OCI-LY1 (cell line): ENCODE data around the gene RASSF8.

Experiments used
- H2AFZ ChIP-seq: fragments of 200-600 bp; sonication (generic), shearing (Covaris generic); 2 replicates; pipeline ENCODE4 v1.6.0; 2014; ENCODE audit warnings: antibody characterized with exemption, mild to moderate bottlenecking, low read length
- H3F3A ChIP-seq: fragments of 200-600 bp; sonication (generic), shearing (Covaris generic); 2 replicates; pipeline ENCODE4 v1.6.0; 2014; ENCODE audit warnings: mild to moderate bottlenecking, antibody characterized with exemption, low read length, moderate library complexity; ENCODE audit not compliant: insufficient read depth
- H3K27ac ChIP-seq: fragments of 200-600 bp; sonication (generic); 2 replicates; pipeline ENCODE4 v1.5.1; 2014; ENCODE audit warnings: low read length, mixed run types, mild to moderate bottlenecking, low read depth; ENCODE audit not compliant: poor library complexity, severe bottlenecking
- H3K27me3 ChIP-seq: fragments of 200-600 bp; sonication (generic); 2 replicates; pipeline ENCODE4 v1.6.0; 2014; ENCODE audit warnings: antibody characterized with exemption, mild to moderate bottlenecking, low read length, moderate library complexity; ENCODE audit not compliant: insufficient read depth
- H3K36me3 ChIP-seq: fragments of 200-600 bp; sonication (generic); 2 replicates; pipeline ENCODE4 v1.6.1; 2014; ENCODE audit warnings: mild to moderate bottlenecking, antibody characterized with exemption, low read length, moderate library complexity, mixed read lengths; ENCODE audit not compliant: insufficient read depth
- H3K4me1 ChIP-seq: fragments of 200-600 bp; sonication (generic); 2 replicates; pipeline ENCODE4 v1.5.1; 2014; ENCODE audit warnings: mild to moderate bottlenecking, low read length, moderate library complexity; ENCODE audit not compliant: insufficient read depth, severe bottlenecking
- H3K4me2 ChIP-seq: fragments of 200-600 bp; sonication (generic), shearing (Covaris generic); 2 replicates; pipeline ENCODE4 v1.6.1; 2014; ENCODE audit warnings: low read length
- H3K4me3 ChIP-seq: fragments of 200-600 bp; sonication (generic); 2 replicates; pipeline ENCODE4 v1.5.1; 2014; ENCODE audit warnings: low read length, low read depth, mild to moderate bottlenecking, mixed read lengths; ENCODE audit not compliant: poor library complexity, severe bottlenecking
- H3K79me2 ChIP-seq: fragments of 200-600 bp; shearing (Covaris generic); 2 replicates; pipeline ENCODE4 v1.6.1; 2016; ENCODE audit warnings: mixed run types, low read length, mixed read lengths; ENCODE audit not compliant: insufficient read depth
- H3K9ac ChIP-seq: fragments of 200-600 bp; sonication (generic), shearing (Covaris generic); 2 replicates; pipeline ENCODE4 v1.6.1; 2014; ENCODE audit warnings: mild to moderate bottlenecking, low read length, mixed read lengths
- H3K9me2 ChIP-seq: fragments of 200-600 bp; sonication (generic), shearing (Covaris generic); 2 replicates; pipeline ENCODE4 v1.6.1; 2014; ENCODE audit warnings: low read depth, mild to moderate bottlenecking, low read length, mixed read lengths
- H3K9me3 ChIP-seq: fragments of 200-600 bp; shearing (Covaris generic); 2 replicates; pipeline ENCODE4 v1.6.1; 2014; ENCODE audit warnings: low read length, mixed read lengths
- H4K20me1 ChIP-seq: fragments of 200-600 bp; sonication (generic), shearing (Covaris generic); 2 replicates; pipeline ENCODE4 v1.6.0; 2016; ENCODE audit warnings: mild to moderate bottlenecking, low read length; ENCODE audit not compliant: insufficient read depth
- CTCF ChIP-seq: fragments of 200-600 bp; sonication (generic), shearing (Covaris generic); IDR thresholded peaks from 2 replicates; pipeline ENCODE4 v1.5.1; 2017; ENCODE audit warnings: mild to moderate bottlenecking, antibody characterized with exemption, low read length, moderate library complexity, mixed read lengths
- EZH2 ChIP-seq: fragments of 200-600 bp; sonication (generic), shearing (Covaris generic); IDR thresholded peaks from 2 replicates; pipeline ENCODE4 v1.8.0; 2017; ENCODE audit warnings: borderline replicate concordance, mixed run types, mild to moderate bottlenecking, antibody characterized with exemption, low read length, moderate library complexity, mixed read lengths

The RASSF8 gene

GRCh38 chr12:26080911-26081310 lies 122.4 kb downstream of the RASSF8 start:
- no peak overlapping the region for H3K27ac ChIP-seq
- H3K79me2 ChIP-seq = no peaks in the 10 kb centered on the region
- no peaks in the 10 kb centered on the region for H3K27me3 ChIP-seq

GRCh38 chr12:26086936-26087335 lies 128.5 kb downstream of the RASSF8 start:
- Histone ChIP-seq H3K9me3 (no peaks in the 10 kb centered on the region), H3K36me3 (no peaks in the 10 kb centered on the region), H3K4me3 (no peak overlapping the region), H3K9me2 (no peaks in the 10 kb centered on the region), H3K4me2 (no peak overlapping the region), H3K27ac (no peak overlapping the region), H3F3A (no peaks in the 10 kb centered on the region), H3K79me2 (no peaks in the 10 kb centered on the region), H3K4me1 (no peaks in the 10 kb centered on the region), H4K20me1 (no peaks in the 10 kb centered on the region), H3K9ac (no peak overlapping the region), H3K27me3 (no peaks in the 10 kb centered on the region), H2AFZ (no peak overlapping the region)
- TF ChIP-seq CTCF (no peak), EZH2 (no peak)

More at GRCh38 chr12:26080911-26081310, 122.4 kb downstream of the RASSF8 start:
- Histone ChIP-seq H3K4me2 (no peak overlapping the region), H4K20me1 (no peaks in the 10 kb centered on the region), H3K4me3 (no peak overlapping the region), H3K9me3 (no peaks in the 10 kb centered on the region), H2AFZ (no peak overlapping the region), H3F3A (no peaks in the 10 kb centered on the region), H3K36me3 (no peaks in the 10 kb centered on the region), H3K4me1 (no peaks in the 10 kb centered on the region), H3K9me2 (no peaks in the 10 kb centered on the region), H3K9ac (no peak overlapping the region)
- no peak for TF ChIP-seq CTCF
- TF ChIP-seq EZH2 = no peak

GRCh38 chr12:26088998-26089397 lies 130.5 kb downstream of the RASSF8 start:
- H3K4me1 ChIP-seq = no peaks in the 10 kb centered on the region
- H3K9me3 ChIP-seq = no peaks in the 10 kb centered on the region
- no peak overlapping the region for H3K27ac ChIP-seq
- H4K20me1 ChIP-seq = no peaks in the 10 kb centered on the region
- H3K36me3 ChIP-seq = no peaks in the 10 kb centered on the region
- no peak overlapping the region for H2AFZ ChIP-seq
- H3K4me2 ChIP-seq = no peak overlapping the region
- H3K4me3 ChIP-seq = no peak overlapping the region
- TF ChIP-seq CTCF = no peak
- TF ChIP-seq EZH2 = no peak
- H3K27me3 ChIP-seq = no peaks in the 10 kb centered on the region
- no peaks in the 10 kb centered on the region for H3K79me2 ChIP-seq
- H3F3A ChIP-seq = no peaks in the 10 kb centered on the region
- H3K9me2 ChIP-seq = no peaks in the 10 kb centered on the region
- H3K9ac ChIP-seq = no peak overlapping the region
